GM19438 (cell line): Measurements from ENCODE around the gene ZBTB7C.

Experiments used
- ATAC-seq: cut with Tn5 transposase; IDR thresholded peaks from one replicate; pipeline ENCODE4 v1.9.1; 2021; ENCODE audit warnings: low read depth; ENCODE audit not compliant: unreplicated experiment

Gene ZBTB7C

GRCh38 chr18:47990981-47991380, 418.2 kb downstream of the ZBTB7C start:
- ATAC-seq: no peak

GRCh38 chr18:47987388-47987699, 421.8 kb downstream of the ZBTB7C start:
- ATAC-seq: no peak

- no peak for ATAC-seq
Measured at GRCh38 chr18:47986620-47987387, 422.4 kb downstream of the ZBTB7C start.

GRCh38 chr18:47985866-47986265, 423.3 kb downstream of the ZBTB7C start:
- ATAC-seq: no peak

DNA sequence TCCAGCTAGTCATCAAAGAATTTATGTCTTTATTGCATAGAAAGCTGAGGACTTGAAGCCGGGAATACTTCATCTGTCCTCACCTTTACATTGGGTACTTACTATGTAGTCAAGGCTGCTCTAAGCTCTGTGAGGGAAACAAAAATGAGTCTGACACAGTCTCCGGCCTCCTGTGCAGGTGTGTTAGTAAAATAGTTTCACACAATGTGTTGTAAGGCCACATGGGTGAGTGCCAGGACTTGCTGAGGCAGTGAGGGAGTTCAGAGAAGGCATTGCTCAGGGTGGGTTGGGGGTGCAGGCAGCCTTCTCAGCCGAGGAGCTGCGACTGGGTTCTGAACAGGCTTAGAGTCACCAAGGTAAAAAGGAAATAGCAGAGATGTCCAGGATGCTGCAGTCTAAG, 424.2 kb downstream of the ZBTB7C start:
- no peak for ATAC-seq

DNA sequence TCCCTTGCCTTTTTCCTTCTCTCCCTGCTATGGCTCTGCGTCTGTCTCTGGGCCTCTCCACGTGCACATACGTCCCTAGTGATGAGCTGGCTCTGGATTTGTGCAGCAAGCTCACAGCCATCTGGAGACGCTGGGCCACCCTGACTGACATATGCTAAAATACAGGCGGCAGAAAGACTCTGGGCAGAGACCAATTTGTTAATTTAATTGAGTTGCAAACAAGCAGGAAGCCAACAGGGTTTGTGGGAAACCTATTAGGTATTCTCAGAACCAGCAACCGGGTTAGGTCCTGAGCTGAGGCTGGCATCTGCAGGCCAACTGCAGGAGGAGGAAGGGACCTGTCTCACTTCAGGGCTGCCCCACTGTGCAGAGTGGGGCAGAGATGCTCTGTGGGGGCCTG, 425.2 kb downstream of the ZBTB7C start:
- ATAC-seq: no peak

DNA sequence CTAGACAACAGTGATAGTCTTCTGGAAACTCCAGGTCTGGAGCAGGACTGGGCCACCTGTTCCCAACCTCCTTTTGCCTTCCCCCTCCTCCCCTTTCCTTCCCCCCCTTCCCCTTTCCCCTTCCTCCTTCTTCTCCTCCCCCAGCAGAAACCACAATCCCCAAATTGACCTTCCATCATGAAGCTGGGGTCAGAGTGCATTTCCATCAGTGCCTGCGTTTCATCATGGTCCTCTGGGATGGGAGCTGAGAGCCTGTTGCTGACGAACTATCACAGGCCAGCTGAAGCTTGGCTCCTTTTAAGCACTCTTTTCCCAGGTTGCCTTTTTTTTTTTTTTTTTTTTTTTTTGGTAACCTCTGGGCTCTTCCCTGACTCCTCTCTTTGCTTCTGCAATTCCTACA, 426.1 kb downstream of the ZBTB7C start:
- no peak for ATAC-seq

GRCh38 chr18:47981830-47982229, 427.4 kb downstream of the ZBTB7C start:
- ATAC-seq: no peak

- ATAC-seq: no peak
Measured at GRCh38 chr18:47981320-47981719, 427.9 kb downstream of the ZBTB7C start.

DNA sequence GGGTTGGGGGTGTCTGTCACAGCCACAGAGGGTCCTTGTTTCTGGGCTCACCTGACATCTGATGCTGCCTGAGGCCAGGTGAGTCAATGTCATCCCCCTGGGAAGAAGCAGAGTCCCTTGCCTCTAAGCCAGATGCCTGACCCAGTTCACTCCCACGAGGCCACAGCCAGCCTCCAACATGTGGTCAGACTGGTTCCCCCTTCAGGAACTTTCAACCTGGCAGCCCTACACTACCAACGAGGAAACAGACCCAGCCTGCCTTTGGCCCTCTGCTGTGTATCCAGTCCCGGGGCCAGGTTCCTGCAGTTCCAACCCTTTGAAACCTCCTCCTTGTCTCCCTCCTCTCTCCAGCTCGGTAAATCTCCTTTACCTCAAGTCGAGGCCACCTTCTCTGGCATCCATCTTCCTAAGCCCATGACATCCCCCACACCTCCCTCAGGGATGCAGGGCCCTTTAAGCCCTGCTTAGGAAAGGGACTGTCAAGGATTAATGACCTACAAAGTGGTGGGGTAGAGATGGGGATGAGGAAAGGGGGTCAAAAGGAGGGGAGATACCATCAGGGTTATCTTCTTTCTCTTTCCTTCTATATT, 429.5 kb downstream of the ZBTB7C start:
- no peak for ATAC-seq

GRCh38 chr18:47978603-47979002, 430.6 kb downstream of the ZBTB7C start:
- no peak for ATAC-seq

- no peak for ATAC-seq
Measured at GRCh38 chr18:47978141-47978540, 431.0 kb downstream of the ZBTB7C start.
